K562 (cell line): ENCODE data around the gene ACBD6. TPM values are rescaled to one million over a fixed set of nuclear protein-coding genes. Genes with fewer than 3 reads are reported as not detected.

Source experiments
- ATAC-seq: fragments of 200-7000 bp; cut with Tn5 transposase; 3 replicates; pipeline ENCODE4 v1.9.1; 2020; ENCODE audit warnings: moderate library complexity
- BruUV-seq: library from RNA; stranded (reverse); fragments of 400-500 nt; replicated peaks from 2 replicates; lab custom pipeline; 2021; lab: Mats Ljungman, UMichigan
- CTCF ChIA-PET: fragments of 300-600 bp; formaldehyde crosslinking; extraction: SDS; loops from one replicate; lab custom pipeline; 2021; ENCODE audit warnings: low intra/inter-chr PET ratio; lab: Yijun Ruan, JAX
- POLR2A ChIA-PET: fragments of 300-600, 350-650 bp; sonication (Branson Sonifier 250); formaldehyde crosslinking; extraction: SDS; loops from one replicate; lab custom pipeline; 2021; ENCODE audit warnings: antibody characterized with exemption, inconsistent platforms; lab: Yijun Ruan, JAX
- DNase-seq, 4 experiments: peaks; one replicate each; pipeline versions ENCODE4 v3.0.0 to v3.0.0-alpha.2; 2011 to 2018; ENCODE audit warnings: low spot score in 3 of 4, mixed read lengths in 3 of 4; ENCODE audit errors: extremely low read depth in 1 of 4
- FAIRE-seq: peaks from 2 replicates; lab custom pipeline; 2011; peaks lifted over from hg19 to GRCh38; lab: Jason Lieb, UNC
- H2AFZ ChIP-seq: 2 replicates; pipeline ENCODE4 v1.6.0; 2011; ENCODE audit warnings: low read depth, low read length, control low read depth, inconsistent platforms
- H3K27ac ChIP-seq: fragments of 200-600 bp; 3 replicates; pipeline ENCODE4 v1.8.0; 2011; ENCODE audit warnings: low read depth, mild to moderate bottlenecking, control low read depth, inconsistent platforms, low read length, moderate library complexity, mixed read lengths; ENCODE audit errors: extremely low read depth
- H3K27me3 ChIP-seq, 2 experiments: fragments of 300-600 bp in 1 of 2; 2 replicates in 1 of 2; 3 replicates in 1 of 2; pipeline versions ENCODE4 v1.6.0 to v1.8.0; 2011; ENCODE audit warnings: inconsistent platforms in 2 of 2, low read length in 2 of 2, mild to moderate bottlenecking in 1 of 2, mixed read lengths in 1 of 2, moderate library complexity in 1 of 2; ENCODE audit not compliant: control insufficient read depth in 2 of 2, insufficient read depth in 2 of 2
- H3K36me3 ChIP-seq: fragments of 300-600 bp; 3 replicates; pipeline ENCODE4 v1.8.0; 2011; ENCODE audit warnings: mild to moderate bottlenecking, low read length, inconsistent platforms; ENCODE audit not compliant: control insufficient read depth, insufficient read depth
- H3K4me1 ChIP-seq, 2 experiments: fragments of 200-600 bp in 1 of 2; replicated peaks in 1 of 2; 2 replicates in 1 of 2; 3 replicates in 1 of 2; pipeline versions ENCODE4 v1.5.1 to v1.8.0; 2011; ENCODE audit warnings: inconsistent platforms in 2 of 2, low read length in 2 of 2, mild to moderate bottlenecking in 1 of 2, mixed read lengths in 1 of 2, moderate library complexity in 1 of 2; ENCODE audit not compliant: control insufficient read depth in 2 of 2, insufficient read depth in 2 of 2
- H3K4me2 ChIP-seq: 2 replicates; pipeline ENCODE4 v1.6.1; 2011; ENCODE audit warnings: low read length, control low read depth, inconsistent platforms, mixed read lengths; ENCODE audit not compliant: insufficient read depth
- H3K4me3 ChIP-seq: fragments of 200-600 bp; sonication (generic), shearing (Covaris generic); 2 replicates; pipeline ENCODE4 v1.5.1; 2016; ENCODE audit warnings: control low read depth, inconsistent platforms
- H3K79me2 ChIP-seq: fragments of 200-600 bp; 3 replicates; pipeline ENCODE4 v1.8.0; 2011; ENCODE audit warnings: low read length, inconsistent platforms; ENCODE audit not compliant: control insufficient read depth, insufficient read depth
- H3K9ac ChIP-seq, 2 experiments: 2 replicates each; pipeline versions ENCODE4 v1.6.0 to v1.6.1; 2011; ENCODE audit warnings: low read depth in 2 of 2, low read length in 2 of 2, control low read depth in 1 of 2, inconsistent platforms in 1 of 2, mild to moderate bottlenecking in 1 of 2, mixed read lengths in 1 of 2; ENCODE audit not compliant: insufficient read depth in 1 of 2
- H3K9me1 ChIP-seq: one replicate; pipeline ENCODE4 v1.6.0; 2011; ENCODE audit warnings: inconsistent platforms, mild to moderate bottlenecking, low read length, moderate library complexity; ENCODE audit not compliant: control insufficient read depth, insufficient read depth
- H3K9me3 ChIP-seq: replicated peaks from 2 replicates; pipeline ENCODE4 v1.5.1; 2011; ENCODE audit warnings: low read depth, low read length, inconsistent platforms; ENCODE audit not compliant: control insufficient read depth, insufficient read depth
- H4K20me1 ChIP-seq: replicated peaks from 2 replicates; pipeline ENCODE4 v1.6.1; 2011; ENCODE audit warnings: low read length, inconsistent platforms, mixed read lengths; ENCODE audit not compliant: control insufficient read depth, insufficient read depth
- BRD4 ChIP-seq: fragments of 200-600 bp; sonication (generic); IDR thresholded peaks from 2 replicates; pipeline ENCODE4 v1.6.1; 2017; ENCODE audit warnings: inconsistent platforms
- DEAF1 ChIP-seq: fragments of 450-650 bp; formaldehyde crosslinking; IDR thresholded peaks from 2 replicates; pipeline ENCODE4 v1.4.0; 2020; ENCODE audit warnings: mild to moderate bottlenecking, moderate library complexity
- ESRRA ChIP-seq: fragments of 450-650 bp; IDR thresholded peaks from 2 replicates; pipeline ENCODE4 v1.6.1; 2014; ENCODE audit warnings: low read depth, mild to moderate bottlenecking, moderate library complexity, borderline replicate concordance
- HDGF ChIP-seq: fragments of 450-650 bp; IDR thresholded peaks from 2 replicates; pipeline ENCODE4 v1.6.1; 2016
- KDM1A ChIP-seq, 2 experiments: fragments of 450-650 bp; IDR thresholded peaks; 2 replicates each; pipeline ENCODE4 v1.6.1; 2016; ENCODE audit warnings: mild to moderate bottlenecking in 2 of 2
- MYBL2 ChIP-seq, 2 experiments: fragments of 450-650 bp in 1 of 2; sonication (generic) in 1 of 2; formaldehyde crosslinking in 1 of 2; IDR thresholded peaks; 2 replicates each; pipeline versions ENCODE4 v1.6.1 to v1.8.1; 2017 to 2022; ENCODE audit warnings: borderline replicate concordance in 1 of 2, inconsistent platforms in 1 of 2, low read depth in 1 of 2, mild to moderate bottlenecking in 1 of 2, missing genetic modification reagents in 1 of 2, moderate library complexity in 1 of 2
- NCOA6 ChIP-seq: fragments of 450-650 bp; IDR thresholded peaks from 2 replicates; pipeline ENCODE4 v1.6.1; 2017; ENCODE audit warnings: mild to moderate bottlenecking
- NR1H2 ChIP-seq: sonication (generic); formaldehyde crosslinking; IDR thresholded peaks from 2 replicates; pipeline ENCODE4 v1.4.0; 2020; ENCODE audit warnings: mild to moderate bottlenecking, missing genetic modification reagents
- RBBP5 ChIP-seq: fragments of 200-600 bp; sonication (generic); IDR thresholded peaks from 2 replicates; pipeline ENCODE4 v1.6.1; 2012; ENCODE audit warnings: borderline replicate concordance, mild to moderate bottlenecking, low read length, control low read depth, inconsistent platforms; ENCODE audit not compliant: insufficient read depth, poor library complexity, severe bottlenecking
- RFX5 ChIP-seq: IDR thresholded peaks from 2 replicates; pipeline ENCODE4 v1.6.1; 2011; ENCODE audit warnings: low read depth, mild to moderate bottlenecking, improper control_type of control experiment, low read length
- WGBS: fragments of 100-300 bp; shearing (Covaris generic); methylation state at CpG from one replicate; pipeline ENCODE4 v1.1.6; 2016; ENCODE audit warnings: low coverage, mixed read lengths; ENCODE audit not compliant: insufficient coverage; ENCODE audit errors: missing lambda C conversion rate; 5-methylcytosine and 5-hydroxymethylcytosine counted together
- in situ Hi-C: fragments of 300-500 bp; cut with MboI; formaldehyde crosslinking; loops from 4 replicates; pipeline ENCODE4 v1.15.0; 2018; ENCODE audit warnings: inconsistent platforms, mixed read lengths
- intact Hi-C: fragments of 100-400 bp; cut with micrococcal nuclease; formaldehyde crosslinking; loops from 2 replicates; pipeline ENCODE4 v1.14.2; 2022
- polyA plus RNA-seq, 8 experiments: library from polyadenylated mRNA; depleted of rRNA in 4 of 8; stranded (reverse) in 5 of 8; unstranded in 3 of 8; fragments of >200 nt; fragmentation: Nextera tagmentation in 2 of 8; fragmentation: Illumina TruSeq in 1 of 8; extraction: Ambion mirVana in 2 of 8; extraction: Trizol in 1 of 8; gene quantifications; 2 replicates each; pipeline versions ENCODE4 v1.2.1 to v1.2.3, GENCODE V29; 2011 to 2014; ENCODE audit warnings: inconsistent platforms in 1 of 8, missing spikeins in 1 of 8
- total RNA-seq, 7 experiments: library from RNA; depleted of rRNA in 6 of 7; stranded (reverse); fragments of >200 nt in 6 of 7; fragmentation: Illumina TruSeq in 2 of 7; extraction: Trizol in 2 of 7; gene quantifications; 2 replicates each; pipeline versions ENCODE4 v1.2.1 to v1.2.3, GENCODE V29; 2011 to 2021; ENCODE audit warnings: low replicate concordance in 1 of 7

Gene ACBD6
- total and polyA plus RNA-seq, 9 of the 15 experiments (the other 6 are each of a cell fraction or from before 2014, with no cell fraction given) = 16.9 to 107 (median 77.7) TPM

- TF ChIP-seq DEAF1 (CRISPR knock-in tag) (no peak), HDGF (no peak), BRD4 (no peak)
- TF ChIP-seq, all 486 proteins: peak for 0
Observed at GRCh38 chr1:180277476-180278193, 224.7 kb downstream of the ACBD6 start (continued).

GRCh38 chr1:180275726-180276125 is 226.7 kb downstream of the ACBD6 start:
- no peaks in the 10 kb centered on the region for H4K20me1 ChIP-seq
- no peak for DNase-seq
- POLR2A ChIA-PET = interaction anchor here (0.6 to 5.1 kb wide), 4 partner anchors 11 to 1500 kb away, joined by 3 to 17 read pairs (median 3); no protein-coding TSS in a partner anchor
- peaks cover 7% of the 10 kb centered on the region for H3K9me1 ChIP-seq
- H3K36me3 ChIP-seq = peaks cover 20% of the 10 kb centered on the region; the same call in 2 of the 3 replicates
- no TSS peak for BruUV-seq
- H3K4me3 ChIP-seq = no peak overlapping the region
- no peaks in the 10 kb centered on the region for H3K9me3 ChIP-seq
- no peaks in the 10 kb centered on the region for H3K79me2 ChIP-seq
- H3K27ac ChIP-seq = no peak overlapping the region
- TF ChIP-seq MYBL2 (IDR thresholded peaks at IDR 0.05; ENCODE audit: low read depth) (no peak), MYBL2 (CRISPR knock-in tag; IDR thresholded peaks at IDR 0.05; ENCODE audit: borderline replicate concordance) (no peak), KDM1A (IDR thresholded peaks at IDR 0.05) (no peak), ESRRA (no peak), RBBP5 (no peak), NR1H2 (no peak), RFX5 (no peak), NCOA6 (no peak)
- TF ChIP-seq, all 486 proteins: peak for 0
- CTCF ChIA-PET = no interaction called here
- FAIRE-seq (no peak), ATAC-seq (no peak)
- WGBS = 85% methylated on average over 5 of the region's 5 CpGs
- H3K27me3 ChIP-seq = no peaks in the 10 kb centered on the region
- H2AFZ ChIP-seq = no peak overlapping the region
- H3K4me1 ChIP-seq = peaks cover 12% of the 10 kb centered on the region in 2 experiments
- H3K4me2 ChIP-seq = no peak overlapping the region
- in situ Hi-C loops = no loop called here
- H3K9ac ChIP-seq = no peak overlapping the region
- intact Hi-C loops = no loop called here
